Hematopoietic multipotent progenitor cell treated with erythropoietin and hydrocortisone succinate and interleukin-3 and kit ligand, for 17 days (in vitro differentiated cells): Measurements from ENCODE around the gene FAM240B.

Experiments
- DNase-seq: peaks from one replicate; pipeline ENCODE4 v3.0.0-alpha.2; 2015; ENCODE audit warnings: low spot score

FAM240B gene

GRCh38 chr9:38720083-38720745 lies at the start of gene FAM240B:
FAM240B (minus strand) TSS chr9:38720133; CDS start chr9:38703999, 16,134 bp downstream.
- DNase-seq = no peak

DNA sequence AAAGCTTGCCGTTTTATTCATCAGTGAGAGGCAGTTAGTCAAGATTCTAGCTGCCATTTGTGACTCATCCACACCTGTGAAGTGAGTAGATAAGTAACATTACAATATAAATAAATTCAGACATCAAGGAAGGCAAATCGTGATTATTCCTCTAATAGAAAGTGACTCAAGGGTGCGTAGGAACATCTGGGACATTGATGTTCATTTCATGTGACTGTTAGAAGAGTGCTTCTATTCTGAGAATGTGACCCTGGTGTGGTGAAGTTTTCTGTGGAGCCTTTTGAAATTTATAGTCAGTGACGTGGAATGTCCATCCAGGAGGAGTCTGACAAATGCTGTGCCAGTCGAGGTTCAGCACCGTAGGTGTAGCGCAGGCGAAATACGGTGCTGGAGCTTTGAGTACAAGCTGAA lies 48.4 kb upstream of the FAM240B start:
- no peak for DNase-seq

DNA sequence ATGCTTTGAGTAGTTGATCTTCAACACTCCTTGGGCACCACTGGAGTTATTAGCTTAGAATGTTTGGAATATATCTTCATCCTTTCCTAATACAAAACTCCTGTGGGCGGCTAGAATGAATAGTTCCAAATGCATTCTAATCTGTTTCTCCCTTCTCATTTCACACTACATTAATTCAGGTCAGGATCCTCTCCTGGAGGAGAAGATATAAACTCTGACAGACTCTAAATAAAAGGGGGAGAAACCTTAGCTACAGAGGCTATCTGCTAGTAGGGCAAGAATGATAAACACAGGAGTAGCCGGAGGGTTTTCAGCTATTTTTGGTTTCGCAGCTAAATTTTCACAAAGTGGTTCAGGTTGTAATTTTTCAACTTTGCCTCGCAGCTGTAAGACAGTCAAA lies 45.2 kb upstream of the FAM240B start:
- no peak for DNase-seq

GRCh38 chr9:38761999-38762398 lies 42.1 kb upstream of the FAM240B start:
- no peak for DNase-seq

GRCh38 chr9:38761339-38761738 lies 41.4 kb upstream of the FAM240B start:
- DNase-seq = no peak

DNA sequence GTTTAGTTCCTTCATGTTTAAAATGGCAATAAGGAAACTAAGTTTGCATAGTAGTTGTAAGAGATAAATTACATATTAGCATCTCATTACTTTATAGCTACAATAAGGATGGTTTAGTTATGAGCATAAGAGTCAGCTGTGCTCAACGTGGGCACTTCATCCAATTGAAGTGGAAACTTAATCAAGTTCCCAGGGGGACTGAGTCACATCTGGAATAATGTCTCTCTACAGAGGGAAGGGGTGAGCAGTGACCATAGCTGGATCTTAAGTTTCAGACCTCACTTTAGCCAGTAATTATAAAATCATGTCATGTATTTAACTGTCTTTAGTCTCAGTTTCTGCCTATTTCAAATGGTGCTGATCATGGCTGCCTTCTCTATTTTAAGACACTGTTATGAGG lies 36.8 kb upstream of the FAM240B start:
- DNase-seq = no peak

DNA sequence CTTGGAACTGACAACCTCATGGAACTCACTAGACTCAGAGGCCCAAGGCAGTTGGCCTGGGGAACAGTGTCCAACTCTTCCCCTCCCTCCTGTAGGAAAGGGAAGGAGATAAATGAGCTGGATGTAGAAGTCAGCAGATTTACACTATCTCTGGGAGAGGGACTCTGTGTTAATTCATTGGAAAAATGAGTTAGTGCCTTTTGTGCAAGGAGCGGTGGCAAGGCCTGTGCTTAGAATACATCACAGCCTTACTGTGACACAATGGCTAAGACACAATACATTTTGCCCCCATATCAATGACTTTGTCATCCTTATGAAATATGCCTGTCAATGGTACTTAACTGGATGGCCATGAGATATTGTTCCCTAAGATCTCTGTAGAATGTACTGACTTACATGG lies 28.0 kb upstream of the FAM240B start:
- DNase-seq = no peak

DNA sequence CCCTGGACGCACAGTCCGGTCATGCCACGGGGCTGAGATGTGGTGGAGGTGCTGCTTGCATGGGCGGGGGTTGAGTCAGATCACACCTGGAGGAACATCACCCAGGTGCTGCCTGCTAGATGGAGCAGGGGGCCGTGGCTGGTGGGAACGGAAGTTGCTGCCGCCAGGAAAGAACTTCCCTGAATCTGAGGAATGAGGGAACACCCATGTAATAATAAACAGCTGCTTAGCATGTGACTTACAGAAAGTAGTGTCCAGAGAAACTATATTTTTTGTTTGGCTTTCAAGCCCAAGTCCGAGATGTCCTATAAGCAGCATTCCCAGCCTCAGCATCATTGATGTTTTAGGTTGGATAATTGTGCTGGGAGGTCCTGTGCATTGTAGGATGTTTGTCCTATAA lies 27.1 kb upstream of the FAM240B start:
- DNase-seq = no peak

GRCh38 chr9:38746303-38746702 lies 26.4 kb upstream of the FAM240B start:
- DNase-seq = no peak

GRCh38 chr9:38744484-38744883 lies 24.6 kb upstream of the FAM240B start:
- DNase-seq = no peak

DNA sequence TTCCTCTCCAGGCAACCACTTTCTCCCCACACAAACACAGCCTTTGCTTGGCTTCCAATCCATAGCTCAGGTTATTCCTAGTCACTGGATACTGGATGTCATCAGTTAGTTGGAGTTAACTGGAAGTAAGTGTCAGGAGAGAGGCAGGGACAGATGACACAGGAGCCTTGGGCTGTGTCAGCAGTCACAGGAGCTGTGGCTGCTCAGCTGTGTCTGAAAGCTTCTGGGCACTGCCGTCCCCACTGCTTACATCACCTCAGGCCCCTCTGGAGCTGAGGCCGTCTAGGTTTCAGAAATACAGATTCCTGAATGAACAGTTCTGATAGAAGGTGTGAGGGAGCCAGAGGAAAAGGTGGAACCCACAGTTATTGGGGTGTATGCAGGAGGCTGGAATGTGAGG lies 17.3 kb upstream of the FAM240B start:
- DNase-seq = no peak

- no peak for DNase-seq
These were observed 14.9 kb upstream of the FAM240B start for GRCh38 chr9:38734831-38735230.

- no peak for DNase-seq
These were observed 13.6 kb upstream of the FAM240B start for GRCh38 chr9:38733503-38733902.

DNA sequence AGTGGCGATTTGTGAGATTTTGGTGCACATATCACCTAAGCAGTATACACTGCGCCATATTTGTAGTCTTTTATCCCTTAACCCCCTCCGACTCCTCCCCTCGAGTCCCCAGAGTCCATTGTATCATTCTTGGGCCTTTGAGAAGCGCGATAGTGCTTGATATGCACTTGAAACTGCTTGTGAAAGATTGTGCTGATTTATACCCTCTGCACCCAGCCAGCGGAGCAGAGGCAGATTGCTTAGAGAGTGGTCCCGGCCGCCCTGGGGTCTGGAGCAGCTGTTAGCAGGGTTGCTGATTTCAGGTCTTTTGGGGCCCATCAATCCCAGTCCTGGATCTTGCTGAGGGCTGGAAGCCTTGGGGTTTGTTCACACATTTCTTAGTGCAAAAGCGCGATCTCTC lies 13.0 kb upstream of the FAM240B start:
- no peak for DNase-seq

DNA sequence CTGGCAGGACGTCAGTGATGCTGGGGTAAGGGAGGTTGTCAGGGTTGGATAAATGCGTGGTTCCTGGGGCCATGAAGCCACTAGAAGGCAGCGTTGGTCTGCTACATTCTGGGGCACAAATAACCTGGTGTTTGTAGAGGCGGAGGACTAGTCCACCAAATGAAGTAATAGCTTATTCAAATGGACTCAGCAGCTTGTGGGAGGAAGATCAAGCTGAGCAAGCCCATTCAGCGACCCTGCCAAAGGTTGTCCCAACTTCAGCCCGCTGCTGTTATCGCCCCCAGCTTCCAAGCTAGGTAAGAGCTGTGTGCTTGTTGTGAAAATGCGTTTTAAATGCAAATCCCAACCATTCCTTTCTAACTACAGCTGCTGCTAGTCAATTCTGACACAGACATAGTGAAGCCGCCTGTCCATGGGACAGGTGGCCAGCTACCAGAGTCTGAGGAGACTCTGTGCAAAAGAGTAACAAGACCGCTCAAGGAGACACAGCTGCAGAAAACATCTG lies 7.6 kb upstream of the FAM240B start:
- no peak for DNase-seq

GRCh38 chr9:38724754-38725153 lies 4.8 kb upstream of the FAM240B start:
- DNase-seq = no peak

DNA sequence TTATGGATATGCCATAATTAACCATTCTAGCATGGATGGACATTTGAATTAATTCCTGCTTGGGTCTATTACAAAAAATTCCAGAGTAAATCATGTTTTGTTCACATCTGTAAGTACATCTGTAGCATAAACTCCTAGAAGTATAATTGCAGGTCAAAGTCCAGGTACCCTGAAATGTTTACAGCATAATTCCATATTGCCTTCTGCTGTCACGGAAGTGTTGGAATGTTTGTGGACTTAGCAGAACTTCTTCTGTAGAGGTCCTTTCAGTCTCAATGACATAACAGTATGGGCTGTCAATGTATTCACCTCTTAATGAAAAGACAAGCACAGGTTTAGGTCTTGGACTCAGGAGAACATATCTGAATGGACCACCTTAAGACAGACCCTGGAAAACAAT lies 1.8 kb downstream of the FAM240B start:
- no peak for DNase-seq

DNA sequence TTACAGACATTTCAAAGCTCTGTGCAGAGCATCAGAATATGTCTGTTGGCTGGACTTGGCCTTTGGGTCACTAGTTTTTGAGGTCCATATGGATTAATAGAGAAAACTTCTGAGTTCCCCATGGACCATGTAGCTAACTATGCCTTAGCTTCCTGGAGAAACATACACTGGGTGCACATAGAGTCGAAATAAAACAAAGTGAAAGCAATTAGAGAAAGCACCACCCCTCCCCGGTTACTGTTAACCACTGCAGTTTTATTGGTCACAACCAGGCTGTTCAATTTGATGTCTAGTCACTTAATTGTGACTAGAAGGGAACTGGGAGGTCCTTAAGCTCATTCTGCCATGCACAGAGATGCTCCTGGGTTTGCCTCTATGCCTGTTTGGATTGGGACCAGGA lies 4.2 kb downstream of the FAM240B start:
- DNase-seq = no peak

DNA sequence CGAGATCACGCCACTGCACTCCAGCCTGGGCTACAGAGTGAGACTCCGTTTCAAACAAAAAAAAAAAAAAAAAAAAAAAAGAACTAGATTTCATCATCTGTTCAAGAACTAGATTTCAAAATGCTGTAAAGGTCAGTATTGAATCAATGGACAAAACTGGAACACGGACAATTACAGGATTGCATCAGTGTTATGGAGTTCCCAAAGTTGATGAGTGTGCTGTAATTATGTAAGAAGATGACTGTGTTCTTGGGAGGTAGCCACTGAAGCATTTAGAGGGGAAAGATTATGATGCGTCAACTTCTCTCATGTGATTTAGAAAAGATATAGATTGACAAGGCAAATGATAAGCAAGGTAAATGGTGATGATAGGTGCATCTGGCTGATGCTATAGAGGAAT lies 6.5 kb downstream of the FAM240B start:
- DNase-seq = no peak

GRCh38 chr9:38708759-38709158 lies 11.2 kb downstream of the FAM240B start:
- no peak for DNase-seq

- no peak for DNase-seq
These were observed 11.9 kb downstream of the FAM240B start for GRCh38 chr9:38707885-38708637.

GRCh38 chr9:38706493-38706892 lies 13.4 kb downstream of the FAM240B start:
- DNase-seq = no peak

GRCh38 chr9:38705917-38706316 lies 14.0 kb downstream of the FAM240B start:
- DNase-seq = no peak

DNA sequence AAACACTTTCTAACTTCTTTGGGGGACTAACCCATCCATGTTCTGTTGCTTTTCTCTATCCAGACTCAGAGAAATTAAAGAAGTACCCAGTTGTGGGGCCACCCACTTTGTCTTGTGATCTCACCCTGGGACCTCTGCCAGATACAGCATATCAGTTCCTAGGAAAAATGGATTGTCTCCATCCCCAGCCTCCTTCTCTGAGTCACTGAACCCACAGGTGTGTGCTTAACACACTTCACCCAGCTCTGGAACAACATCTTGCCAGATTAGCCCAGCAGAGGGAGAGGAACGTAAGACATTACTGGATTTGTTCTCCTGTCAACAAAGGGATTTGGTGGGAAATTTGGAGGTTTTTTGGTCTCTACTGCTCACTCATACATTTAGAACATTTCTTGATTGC lies 19.2 kb downstream of the FAM240B start:
- no peak for DNase-seq
